HG02943 (cell line): ENCODE data around the gene ECSCR.

ENCODE experiments used
- ATAC-seq: cut with Tn5 transposase; IDR thresholded peaks from one replicate; pipeline ENCODE4 v1.9.1; 2021; ENCODE audit warnings: mild to moderate bottlenecking, low read depth, moderate library complexity; ENCODE audit not compliant: unreplicated experiment

The ECSCR gene

GRCh38 chr5:139474890-139475791 lies 12.6 kb upstream of the ECSCR start:
- ATAC-seq, result no peak

GRCh38 chr5:139473565-139473964 lies 11.0 kb upstream of the ECSCR start:
- ATAC-seq, result no peak

DNA sequence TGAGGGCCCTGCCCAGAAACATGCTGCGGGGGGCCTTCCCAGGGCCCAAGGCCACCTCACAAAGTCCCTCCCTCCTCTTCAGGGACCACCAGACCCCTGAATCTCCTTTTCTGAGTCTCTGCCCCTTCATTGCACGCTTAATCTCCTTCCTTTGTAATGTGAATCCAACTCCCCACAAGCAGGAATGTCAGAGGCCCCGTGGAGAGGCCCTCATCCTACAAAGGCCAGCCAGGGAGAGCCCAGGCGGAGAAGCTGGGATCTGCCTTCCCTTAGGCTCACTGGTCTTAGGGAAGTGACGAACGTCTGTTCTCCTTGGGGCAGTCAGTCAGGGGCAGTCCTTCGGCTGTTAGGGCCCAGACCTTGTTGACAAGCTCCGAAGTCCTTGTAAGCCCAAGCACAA lies 10.6 kb upstream of the ECSCR start:
- no peak for ATAC-seq

- no peak for ATAC-seq
These were observed 10.0 kb upstream of the ECSCR start for GRCh38 chr5:139472386-139473030.

DNA sequence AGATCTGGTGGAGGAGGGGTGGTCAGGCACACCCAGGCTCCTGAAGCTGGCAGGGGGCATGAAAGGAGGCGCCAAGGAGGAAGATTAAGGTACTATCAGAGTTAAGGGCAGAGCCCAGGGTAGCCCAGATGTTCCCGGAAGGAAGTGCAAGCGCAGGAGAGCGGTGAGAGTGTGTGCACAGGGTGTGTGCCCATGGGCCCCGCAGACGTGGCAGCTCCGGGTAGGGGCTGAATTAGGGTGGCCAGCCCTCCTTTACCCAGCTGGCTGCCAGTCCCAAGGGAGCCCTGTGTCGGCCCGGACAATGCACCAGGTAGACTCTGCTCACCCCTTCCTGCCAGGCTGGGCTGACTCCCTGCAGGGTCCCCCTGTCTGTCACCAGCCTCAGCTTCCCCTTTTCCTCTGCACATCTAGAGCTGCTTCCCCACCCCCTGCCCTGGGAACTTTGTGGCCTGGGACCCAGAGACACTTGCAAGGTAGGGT lies 8.3 kb upstream of the ECSCR start, which contains the start of gene SMIM33:
Gene SMIM33, plus strand, starts transcription at position 184 of the 480 bp plus-strand sequence. Its CDS starts 118 bp downstream, at position 302.
- ATAC-seq, result no peak

- ATAC-seq, result no peak
These were observed 5.9 kb upstream of the ECSCR start for GRCh38 chr5:139468421-139468931.

DNA sequence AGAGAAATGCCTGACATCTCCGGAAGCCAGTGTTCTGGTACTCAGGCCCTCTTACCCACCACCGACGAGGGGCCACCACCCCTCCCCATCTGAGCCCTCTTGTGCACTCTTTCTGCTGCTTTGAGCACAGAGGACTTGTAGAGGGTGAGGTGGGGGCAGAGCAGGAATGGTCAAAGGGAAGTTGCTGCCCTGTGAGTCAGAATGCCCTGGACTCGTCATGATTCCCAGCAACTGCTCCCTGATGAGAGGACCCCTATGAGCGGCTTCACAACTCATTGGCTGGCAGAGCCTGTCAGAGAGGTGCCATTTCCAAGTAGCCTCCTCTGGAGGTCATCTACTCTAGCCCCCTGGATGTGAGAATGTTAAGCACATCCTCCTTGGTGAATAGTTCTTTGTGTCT lies 845 bp downstream of the ECSCR start:
- no peak for ATAC-seq

DNA sequence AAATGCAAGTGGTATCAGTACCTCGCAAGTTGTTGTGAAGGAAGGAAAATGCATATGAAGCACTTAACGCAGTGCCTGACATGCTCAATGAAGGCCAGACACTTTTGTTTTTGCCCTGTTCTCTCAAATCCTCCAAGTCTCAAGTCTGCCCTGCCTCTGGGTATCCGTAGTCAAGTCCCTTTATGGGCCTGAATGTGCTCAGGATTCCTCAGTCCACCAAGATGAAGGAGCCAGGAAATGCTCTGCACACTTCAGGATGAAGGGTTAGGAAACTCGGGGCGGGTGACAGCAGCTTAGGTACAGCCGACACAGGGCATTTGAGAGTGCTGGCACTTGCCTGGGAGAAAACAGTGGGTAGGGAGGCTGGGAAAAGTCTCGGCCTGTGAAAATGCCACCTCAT lies 1.4 kb downstream of the ECSCR start:
- no peak for ATAC-seq

DNA sequence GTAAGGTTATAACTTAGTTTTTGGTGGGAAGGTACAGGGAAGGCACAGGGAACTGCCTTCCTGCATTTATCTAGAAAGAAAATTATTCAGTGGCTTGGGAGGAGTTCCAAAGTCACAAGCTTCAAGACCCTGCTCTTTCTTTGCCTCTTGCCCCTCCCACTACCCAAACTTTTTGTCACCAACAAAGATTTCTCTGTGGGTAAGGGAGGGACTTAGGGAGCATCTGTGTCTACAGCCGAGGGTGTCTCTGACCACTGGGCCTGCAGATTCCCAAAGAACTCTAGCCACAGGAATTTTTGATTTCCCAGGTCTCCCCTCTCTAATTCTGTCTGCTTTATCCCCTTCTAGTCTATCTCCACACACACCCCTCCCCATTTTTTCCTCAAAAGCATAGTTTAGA lies 2.1 kb downstream of the ECSCR start:
- no peak for ATAC-seq

GRCh38 chr5:139459451-139459934 lies 3.0 kb downstream of the ECSCR start:
- peak; percentile 20 for ATAC-seq

DNA sequence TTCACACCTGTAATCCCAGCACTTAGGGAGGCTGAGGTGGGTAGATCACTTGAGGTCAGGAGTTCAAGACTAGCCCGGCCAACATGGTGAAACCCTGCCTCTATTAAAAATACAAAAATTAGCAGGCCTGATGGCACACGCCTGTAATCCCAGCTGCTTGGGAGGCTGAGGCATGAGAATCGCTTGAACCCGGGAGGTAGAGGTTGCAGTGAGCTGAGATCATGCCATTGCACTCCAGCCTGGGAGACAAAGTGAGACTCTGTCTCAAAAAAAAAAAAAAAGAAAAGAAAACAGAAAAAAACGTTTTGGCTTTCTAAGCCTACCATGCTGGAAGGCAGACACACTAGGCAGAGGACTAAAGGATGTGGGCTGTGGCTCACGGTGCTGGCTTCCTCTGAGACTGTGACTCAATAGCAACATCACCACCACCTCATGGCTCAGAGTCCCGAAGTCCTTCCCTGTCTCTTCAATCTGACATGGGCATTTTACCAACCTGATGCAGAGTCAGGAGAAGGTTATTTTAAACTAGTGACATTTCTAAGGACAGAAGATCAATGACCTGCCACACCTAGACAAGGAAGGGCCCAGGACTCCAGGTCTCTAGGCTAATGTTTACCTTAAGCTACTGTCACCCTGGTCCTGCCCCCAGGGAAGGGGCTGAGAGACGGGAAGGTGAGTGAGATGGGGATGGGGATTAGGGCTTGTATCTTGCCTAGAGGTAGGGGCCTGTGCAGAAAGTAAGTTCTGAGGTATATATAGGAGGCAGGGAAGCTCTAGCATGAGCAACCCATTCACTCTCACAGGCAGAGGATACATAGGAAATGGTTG lies 3.7 kb downstream of the ECSCR start:
- peak; percentile 62 for ATAC-seq

GRCh38 chr5:139457653-139458306 lies 4.8 kb downstream of the ECSCR start:
- ATAC-seq, result no peak

DNA sequence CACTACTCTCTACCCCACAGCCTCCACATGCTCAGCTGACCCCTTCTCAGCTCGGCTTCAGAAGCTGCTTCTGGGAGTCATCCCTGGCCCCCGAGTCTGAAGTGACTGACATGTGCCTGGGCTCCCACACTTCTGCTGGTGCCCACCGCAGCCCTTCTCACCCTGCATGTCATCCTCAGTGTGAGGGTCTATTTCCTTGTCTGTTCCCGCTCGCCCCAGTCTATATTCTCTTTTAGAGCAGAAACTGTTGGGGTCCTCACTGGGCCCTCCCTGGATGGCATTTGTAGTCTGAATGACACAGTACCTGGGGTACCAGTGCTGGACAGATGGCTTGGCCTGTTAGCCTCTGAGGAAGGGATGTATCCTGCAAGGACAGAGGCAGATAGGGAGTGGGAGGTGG lies 5.3 kb downstream of the ECSCR start:
- ATAC-seq, result no peak

- ATAC-seq, result no peak
These were observed 5.8 kb downstream of the ECSCR start for GRCh38 chr5:139456776-139457175.

DNA sequence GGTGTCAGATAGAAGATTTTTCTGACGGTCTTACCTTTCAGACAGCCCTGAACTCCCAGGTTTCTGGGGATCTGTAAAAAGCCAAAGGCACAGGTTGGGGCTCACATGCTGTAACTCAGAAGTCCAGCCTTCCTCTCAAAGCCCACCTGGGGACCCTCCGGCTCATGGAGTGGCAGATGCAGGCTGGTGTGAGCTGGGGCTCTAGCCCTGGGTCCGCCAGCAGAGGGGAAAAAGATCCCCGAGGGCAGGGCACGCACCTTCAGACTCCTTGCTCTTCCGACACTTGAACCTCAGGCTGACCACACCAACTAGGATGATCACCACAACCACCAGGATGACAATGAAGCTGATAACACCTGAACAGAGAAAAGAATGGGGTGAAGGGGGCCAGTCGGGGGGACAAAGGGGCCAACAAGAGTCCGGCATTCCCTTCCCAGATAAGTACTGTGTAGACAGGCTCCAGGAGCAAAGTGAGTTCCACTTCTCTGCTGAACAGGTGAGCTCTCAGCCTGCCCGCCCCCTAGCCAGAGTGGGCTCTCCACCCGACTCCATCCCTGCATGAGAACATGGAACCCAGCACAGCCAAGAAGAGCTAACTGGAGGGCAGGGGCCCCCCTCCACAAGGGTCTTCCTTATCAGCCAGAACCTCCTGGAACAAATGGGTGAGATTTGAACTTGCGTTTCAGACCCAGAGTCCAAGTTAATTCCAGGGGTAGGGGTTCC lies 7.8 kb downstream of the ECSCR start:
- ATAC-seq, result no peak

GRCh38 chr5:139453683-139454567 lies 8.6 kb downstream of the ECSCR start:
- ATAC-seq, result no peak

DNA sequence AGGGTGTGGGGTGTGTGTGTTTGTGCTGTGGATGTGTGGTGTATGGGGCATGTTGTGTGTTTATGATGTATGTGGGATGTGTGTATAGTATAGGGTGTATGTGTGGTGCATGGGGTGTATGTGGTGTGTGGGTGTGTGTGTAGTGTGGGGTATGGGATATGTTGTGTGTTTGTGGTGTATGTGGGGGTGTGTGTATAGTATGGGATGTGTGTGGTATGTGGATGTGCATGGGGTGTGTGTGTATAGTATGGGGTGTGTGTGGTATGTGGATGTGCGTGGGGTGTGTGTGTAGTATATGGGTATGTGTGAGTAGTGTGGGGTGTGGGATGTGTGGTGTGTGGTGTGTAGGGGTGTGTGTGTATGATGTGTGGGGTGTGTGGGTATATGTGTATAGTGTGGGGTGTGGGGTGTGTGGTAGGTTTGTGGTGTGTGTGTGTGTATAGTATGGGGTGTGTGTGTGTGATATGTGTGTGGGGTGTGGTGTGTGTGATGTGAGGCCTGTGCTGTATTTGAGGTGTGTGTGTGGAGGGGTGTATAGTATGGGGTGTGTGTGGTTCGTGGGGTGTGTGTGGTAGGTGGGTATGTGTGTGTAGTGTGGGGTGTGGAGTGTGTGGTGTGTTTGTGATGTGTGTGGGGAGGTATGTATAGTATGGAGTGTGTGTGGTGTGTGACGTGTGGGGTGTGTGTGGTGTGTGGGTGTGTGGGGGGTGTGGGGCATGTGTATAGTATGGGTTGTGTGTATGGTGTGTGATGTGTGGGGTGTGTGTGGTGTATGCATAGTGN lies 10.5 kb downstream of the ECSCR start:
- no peak for ATAC-seq

DNA sequence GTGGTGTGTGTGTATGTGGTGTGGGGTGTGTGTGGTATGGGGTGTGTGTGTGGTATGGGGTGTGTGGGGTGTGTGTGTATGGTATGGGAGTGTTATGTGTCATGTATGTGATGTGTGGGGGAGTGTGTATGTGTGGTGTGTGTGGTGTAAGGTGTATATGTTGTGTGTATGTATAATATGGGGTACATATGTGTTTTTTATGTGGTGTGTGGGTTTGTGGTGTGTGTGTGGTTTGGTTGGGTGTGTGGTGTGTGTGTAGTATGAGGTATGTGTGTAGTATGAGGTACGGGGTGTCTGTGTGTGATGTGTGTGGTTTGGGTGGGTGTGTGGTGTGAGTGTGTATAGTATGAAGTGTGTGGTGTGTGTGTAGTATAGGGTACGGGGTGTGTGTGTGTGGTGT lies 11.4 kb downstream of the ECSCR start:
- no peak for ATAC-seq
